GM21515 (cell line): ENCODE results near the gene TTC27.
A peak's percentile ranks its signal among the peaks of the same experiment; 100 is the strongest.
"Not testable (repeated sequence)": the region's sequence is repeated elsewhere in the genome, so short reads cannot be mapped to it uniquely, and the experiment has no call there.

ENCODE experiments used
- ATAC-seq: cut with Tn5 transposase; IDR thresholded peaks from one replicate; pipeline ENCODE4 v1.9.1; 2021; ENCODE audit not compliant: unreplicated experiment

Gene TTC27

DNA sequence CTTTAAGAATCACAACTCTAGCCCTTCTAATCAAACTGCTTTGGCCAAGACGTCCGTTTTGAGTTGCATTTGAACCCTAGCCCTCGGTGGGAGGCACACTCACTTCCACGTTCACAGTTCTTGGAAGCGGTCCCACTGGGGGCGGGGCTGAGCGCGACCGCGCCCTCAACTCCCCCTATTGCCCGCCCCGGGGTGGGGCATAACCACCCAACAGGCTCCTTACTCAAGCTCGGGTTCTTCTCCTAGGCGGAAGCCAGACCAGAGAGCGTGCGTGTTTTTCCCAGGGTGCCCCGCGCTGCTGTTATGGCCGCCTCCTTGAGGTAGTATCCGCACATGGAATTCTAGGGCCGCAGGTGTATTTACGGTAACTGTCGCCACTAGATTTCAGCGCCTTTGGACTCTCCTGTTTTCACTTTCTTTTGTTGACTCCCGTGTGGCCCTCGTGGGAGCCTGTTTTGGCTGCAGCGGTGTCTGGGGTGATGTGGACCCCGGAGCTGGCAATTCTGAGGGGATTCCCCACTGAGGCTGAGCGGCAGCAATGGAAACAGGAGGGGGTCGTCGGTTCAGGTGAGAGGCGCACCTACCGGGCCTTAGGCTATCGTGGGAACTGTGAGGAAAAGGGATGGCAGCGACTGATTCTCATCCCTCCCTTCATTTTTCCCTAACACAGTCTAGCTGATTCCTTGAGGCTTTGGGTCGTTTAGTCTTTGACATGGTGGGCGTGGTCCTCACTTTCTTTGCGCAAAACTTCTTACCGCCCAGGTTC is at the start of gene TTC27:
Gene TTC27 (plus strand): TSS at position 237 of the 766 bp plus-strand sequence. CDS start 243 bp downstream, at position 480.
- peak; percentile 100 for ATAC-seq

GRCh38 chr2:32591669-32592463 is 36.0 kb upstream of the TTC27 start:
- ATAC-seq, result peak; percentile 60

- ATAC-seq, result no peak
Measured at GRCh38 chr2:32594573-32594972, 33.3 kb upstream of the TTC27 start.

DNA sequence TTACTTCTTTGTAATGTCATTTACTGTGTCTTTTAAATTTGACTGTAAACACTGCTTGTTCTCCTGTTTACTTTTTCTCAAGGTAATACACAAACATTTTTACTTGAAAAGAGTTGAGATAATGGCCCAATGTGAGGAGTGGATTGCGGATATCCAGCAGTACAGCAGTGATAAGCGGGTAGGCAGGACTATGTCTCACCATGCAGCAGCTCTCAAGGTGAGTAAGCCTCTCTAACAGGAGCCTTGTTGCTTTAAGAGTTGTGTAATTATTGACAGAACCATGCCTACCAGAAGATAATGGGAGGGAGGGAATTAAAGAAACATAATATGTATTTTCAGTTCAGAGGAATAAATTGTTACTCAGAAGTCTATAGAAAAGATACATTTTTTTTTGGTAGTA is 16.5 kb upstream of the TTC27 start:
- no peak for ATAC-seq

DNA sequence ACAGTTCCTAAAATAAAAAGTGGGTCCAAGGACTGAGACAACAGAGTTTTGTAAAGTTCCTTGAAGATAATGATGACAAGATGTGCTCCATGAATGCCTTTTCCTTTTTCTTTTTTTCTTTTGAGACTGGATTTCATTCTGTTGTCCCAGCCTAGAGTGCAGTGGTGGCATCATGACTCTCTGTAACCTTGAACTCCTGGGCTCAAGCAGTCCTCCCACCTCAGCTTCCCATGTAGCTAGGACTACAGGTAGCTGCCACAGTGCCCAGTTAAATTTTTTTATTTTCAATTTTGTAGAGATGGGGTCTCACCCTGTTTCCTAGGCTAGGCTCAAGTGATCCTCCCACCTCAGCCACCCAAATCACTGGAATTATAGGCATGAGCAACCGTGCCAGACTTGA is 16.1 kb upstream of the TTC27 start:
- ATAC-seq, result no peak

GRCh38 chr2:32614084-32614483 is 13.8 kb upstream of the TTC27 start:
- ATAC-seq, result no peak

DNA sequence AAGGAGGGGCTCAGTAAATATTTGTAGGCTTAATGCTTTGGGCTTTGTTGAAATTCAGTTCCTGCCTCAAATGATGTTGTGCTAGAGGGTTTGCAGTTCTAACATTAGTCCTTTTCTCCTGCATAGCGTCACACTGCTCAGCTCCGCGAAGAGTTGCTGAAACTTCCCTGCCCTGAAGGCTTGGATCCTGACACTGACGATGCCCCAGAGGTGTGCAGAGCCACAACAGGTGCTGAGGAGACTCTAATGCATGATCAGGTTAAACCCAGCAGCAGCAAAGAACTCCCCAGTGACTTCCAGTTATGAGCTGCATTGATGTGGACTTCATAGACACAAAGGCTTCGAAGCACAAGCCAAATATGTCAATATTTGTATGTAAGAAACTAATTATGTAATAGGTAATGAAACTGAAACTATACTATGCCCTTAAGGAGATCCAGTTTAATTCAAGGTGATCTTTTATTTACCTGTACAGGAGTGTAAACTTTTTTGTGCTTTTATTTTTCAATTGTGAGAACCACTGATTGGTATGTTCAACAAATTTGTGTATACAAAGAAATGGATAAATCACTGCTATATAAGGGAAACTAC is 10.2 kb upstream of the TTC27 start:
- no peak for ATAC-seq

GRCh38 chr2:32622570-32623310 is 5.1 kb upstream of the TTC27 start:
- ATAC-seq, result no peak

DNA sequence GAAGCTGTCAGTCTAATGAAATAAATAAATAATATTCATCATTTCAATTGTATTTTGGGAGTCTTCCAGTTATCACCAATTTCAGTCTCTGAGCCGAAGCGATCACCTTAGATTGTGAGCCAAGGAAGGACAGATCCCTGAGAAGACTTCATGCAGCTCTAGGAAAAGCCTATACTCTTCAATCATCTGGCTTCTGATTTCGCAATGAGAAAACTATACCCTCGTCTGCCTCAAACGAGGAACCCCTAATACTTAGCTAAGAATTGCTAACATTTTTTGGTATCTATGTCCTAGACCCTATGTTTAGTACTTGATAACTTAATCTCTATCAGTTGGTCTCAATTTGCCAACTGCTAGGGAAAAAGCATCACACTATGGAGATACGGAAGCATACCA is 4.5 kb upstream of the TTC27 start:
- ATAC-seq, result no peak

- ATAC-seq, result no peak
Measured at GRCh38 chr2:32624812-32625211, 3.0 kb upstream of the TTC27 start.

DNA sequence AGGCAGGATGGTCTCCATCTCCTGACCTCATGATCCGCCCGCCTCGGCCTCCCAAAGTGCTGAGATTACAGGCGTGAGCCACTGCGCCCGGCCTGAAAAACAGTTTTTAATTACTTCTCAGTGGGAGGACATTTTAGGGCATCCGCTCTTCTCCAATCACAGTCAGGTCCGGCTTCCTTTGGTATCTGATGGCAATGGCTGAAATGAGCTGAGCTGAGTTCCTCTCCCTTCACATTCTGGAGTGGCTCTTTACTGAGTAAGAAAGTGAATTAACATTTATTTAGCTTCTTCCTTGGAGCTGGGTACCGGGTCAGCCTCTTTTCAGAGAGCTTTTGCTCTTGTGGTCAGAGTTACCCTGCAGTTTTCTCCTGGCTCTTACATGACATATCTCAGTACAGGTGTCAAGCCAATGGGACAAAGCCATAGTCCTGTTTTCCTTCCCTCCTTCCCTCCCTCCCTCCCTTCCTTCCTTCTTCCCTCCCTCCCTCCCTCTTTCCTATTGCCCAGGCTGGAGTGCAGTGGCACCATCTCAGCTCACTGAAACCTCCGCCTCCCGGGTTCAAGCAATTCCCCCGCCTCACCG is 1.1 kb upstream of the TTC27 start:
- ATAC-seq, result no peak

- ATAC-seq, result peak; percentile 30
Measured at GRCh38 chr2:32627441-32627813, 423 bp upstream of the TTC27 start.

DNA sequence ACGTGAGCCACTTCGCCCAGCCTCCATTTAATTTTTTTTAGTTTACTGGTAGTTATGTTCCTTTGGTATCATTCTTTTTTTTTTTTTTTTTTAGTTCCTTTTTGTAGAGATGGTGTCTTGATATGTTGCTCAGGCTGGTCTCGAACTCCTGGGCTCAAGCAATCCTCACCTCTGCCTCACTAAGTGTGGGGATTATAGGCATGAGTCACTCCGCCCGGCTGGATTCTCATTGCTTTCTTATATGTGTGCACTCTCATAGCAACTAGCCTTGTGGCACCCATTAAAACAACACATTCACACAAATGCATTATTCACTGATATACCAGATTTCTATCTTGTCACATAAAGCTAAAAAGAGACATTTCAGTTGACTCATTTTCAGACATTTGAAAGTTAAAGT is 4.2 kb downstream of the TTC27 start:
- ATAC-seq, result no peak

DNA sequence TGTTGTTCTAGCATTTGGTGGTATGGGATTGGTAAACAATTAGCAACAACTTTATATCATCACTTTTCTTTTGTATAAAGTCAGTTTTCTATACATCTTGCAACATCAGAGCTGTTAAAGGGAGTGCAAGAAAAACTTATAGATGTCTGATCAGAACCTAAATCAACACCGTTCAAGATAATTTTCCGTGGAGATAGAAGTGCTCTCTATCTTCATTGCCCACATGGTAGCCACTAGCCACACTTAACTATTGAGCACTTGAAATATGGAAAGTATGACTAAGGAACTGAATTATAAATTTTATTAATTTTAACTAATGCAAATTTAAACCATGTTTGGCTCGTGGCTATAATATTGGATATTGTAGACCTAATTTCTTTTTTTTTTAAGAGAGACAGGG is 5.2 kb downstream of the TTC27 start:
- ATAC-seq, result no peak

DNA sequence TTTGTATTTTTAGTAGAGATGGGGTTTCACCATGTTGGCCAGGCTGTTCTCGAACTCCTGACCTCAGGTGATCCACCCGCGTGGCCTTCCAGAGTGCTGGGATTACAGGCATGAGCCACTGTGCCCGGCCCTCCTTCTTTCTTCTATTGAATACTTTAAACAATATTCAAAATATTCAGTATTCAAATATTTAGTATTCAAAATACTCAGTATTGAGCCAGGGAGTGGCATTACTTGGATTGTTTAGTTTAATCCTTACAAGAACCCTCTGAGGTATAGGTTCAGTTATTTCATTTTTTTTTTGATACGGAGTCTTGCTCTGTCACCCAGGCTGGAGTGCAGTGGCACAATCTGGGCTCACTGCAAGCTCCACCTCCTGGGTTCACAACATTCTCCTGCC is 10.7 kb downstream of the TTC27 start:
- not testable (repeated sequence) for ATAC-seq

DNA sequence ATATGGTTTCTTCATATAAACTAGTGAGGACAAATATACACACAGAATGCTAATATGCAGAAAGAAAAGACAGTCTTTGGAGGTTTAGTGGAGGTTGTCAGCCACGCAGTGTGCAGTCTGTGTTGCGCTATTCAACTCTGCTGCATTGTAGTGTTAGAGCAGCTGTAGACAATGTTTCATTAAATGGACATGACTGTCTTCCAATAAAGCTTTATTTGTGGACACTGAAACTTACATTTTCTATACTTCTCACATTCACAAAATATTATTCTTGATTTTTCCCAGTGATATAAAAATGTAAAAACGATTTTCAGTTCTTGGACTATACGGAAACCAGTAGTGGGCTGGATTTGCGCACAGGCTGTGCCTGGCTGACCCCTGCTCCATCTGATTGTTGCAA is 13.3 kb downstream of the TTC27 start:
- no peak for ATAC-seq

GRCh38 chr2:32647180-32647651 is 19.4 kb downstream of the TTC27 start:
- no peak for ATAC-seq

DNA sequence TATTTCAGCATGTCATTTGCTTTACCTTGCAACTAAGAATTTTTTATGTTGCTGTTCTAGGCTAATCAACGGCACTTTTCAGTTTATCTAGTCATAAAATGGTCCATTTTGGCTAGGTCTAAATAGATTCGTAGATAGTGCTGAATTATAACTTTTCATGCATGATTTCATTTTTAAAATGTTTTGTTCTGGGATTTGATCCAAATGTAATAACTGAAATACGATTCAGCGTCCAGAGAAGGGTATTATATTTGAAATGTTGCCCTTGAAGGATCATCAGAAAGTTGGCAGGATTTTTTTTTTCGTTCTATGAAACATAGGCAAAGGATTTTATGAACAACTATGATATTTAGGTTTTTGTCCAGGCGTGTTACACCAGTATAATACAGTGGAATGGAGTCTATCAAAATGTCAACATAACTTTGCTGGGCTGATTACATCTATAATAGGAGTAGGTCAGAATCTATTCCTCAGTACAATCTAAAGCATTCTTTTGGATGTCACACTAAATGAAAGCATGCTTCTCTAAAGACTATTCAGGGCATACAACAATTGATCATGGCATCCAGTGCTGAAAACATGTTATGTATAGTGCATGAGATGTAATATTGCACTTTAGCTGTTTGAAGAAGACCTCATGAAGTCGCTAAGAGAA is 24.8 kb downstream of the TTC27 start:
- ATAC-seq, result no peak

- ATAC-seq, result no peak
Measured at GRCh38 chr2:32656069-32656468, 28.2 kb downstream of the TTC27 start.

GRCh38 chr2:32663864-32664263 is 36.0 kb downstream of the TTC27 start:
- ATAC-seq, result no peak
